GM12878 (cell line): Measurements from ENCODE around the gene CHD6.

Experiments used
- EGR1 ChIP-seq, 2 experiments: IDR thresholded peaks; 1 replicate in 1 of 2; 2 replicates in 1 of 2; pipeline ENCODE4 v1.6.1; 2011 to 2012; ENCODE audit warnings: low read depth in 2 of 2, low read length in 2 of 2, borderline replicate concordance in 1 of 2, mild to moderate bottlenecking in 1 of 2, moderate library complexity in 1 of 2
- FOXM1 ChIP-seq: IDR thresholded peaks from 2 replicates; pipeline ENCODE4 v1.6.1; 2012; ENCODE audit warnings: low read depth, mild to moderate bottlenecking, inconsistent platforms, low read length, moderate library complexity
- GATAD2B ChIP-seq: fragments of 450-650 bp; conservative IDR thresholded peaks from 2 replicates; pipeline ENCODE4 v1.6.1; 2017; ENCODE audit warnings: low read depth, mild to moderate bottlenecking, moderate library complexity
- NKRF ChIP-seq: fragments of 450-650 bp; conservative IDR thresholded peaks from 2 replicates; pipeline ENCODE4 v1.6.1; 2017; ENCODE audit warnings: mild to moderate bottlenecking, moderate library complexity
- PBX3 ChIP-seq: IDR thresholded peaks from 2 replicates; pipeline ENCODE4 v1.6.1; 2011; ENCODE audit warnings: mild to moderate bottlenecking, low read depth, low read length, moderate library complexity; ENCODE audit not compliant: insufficient replicate concordance
- POLR2AphosphoS5 ChIP-seq: IDR thresholded peaks from 2 replicates; pipeline ENCODE4 v1.6.1; 2011; ENCODE audit warnings: mild to moderate bottlenecking, low read length, inconsistent platforms
- SREBF2 ChIP-seq: IDR thresholded peaks from 2 replicates; pipeline ENCODE4 v1.6.1; 2012; ENCODE audit warnings: mild to moderate bottlenecking, low read length
- SUPT20H ChIP-seq: IDR thresholded peaks from 2 replicates; pipeline ENCODE4 v1.6.1; 2011; ENCODE audit warnings: low read depth, mild to moderate bottlenecking, low read length, moderate library complexity, borderline replicate concordance; ENCODE audit not compliant: control insufficient read depth
- TAF1 ChIP-seq: IDR thresholded peaks from 2 replicates; pipeline ENCODE4 v1.6.1; 2011; ENCODE audit warnings: mild to moderate bottlenecking, low read depth, low read length, borderline replicate concordance
- USF1 ChIP-seq: IDR thresholded peaks from 2 replicates; pipeline ENCODE4 v1.6.1; 2011; ENCODE audit warnings: borderline replicate concordance, low read depth, mild to moderate bottlenecking, moderate library complexity, mixed read lengths, low read length; ENCODE audit not compliant: insufficient read depth; ENCODE audit errors: extremely low read length
- USF2 ChIP-seq: IDR thresholded peaks from 2 replicates; pipeline ENCODE4 v1.6.1; 2011; ENCODE audit warnings: low read depth, low read length, improper control_type of control experiment, borderline replicate concordance
- YY1 ChIP-seq: IDR thresholded peaks from 2 replicates; pipeline ENCODE4 v1.6.1; 2011; ENCODE audit warnings: low read depth, mild to moderate bottlenecking, low read length
- ZNF274 ChIP-seq: IDR thresholded peaks from one replicate; pipeline ENCODE4 v1.8.0; 2011; ENCODE audit not compliant: insufficient read length, insufficient read depth
- TF ChIP-seq, protein P1 (sequence below), 3 experiments: IDR thresholded peaks in 2 of 3; conservative IDR thresholded peaks in 1 of 3; 2 replicates each; pipeline ENCODE4 v1.5.1; 2011; ENCODE audit warnings: low read depth in 3 of 3, low read length in 3 of 3, mild to moderate bottlenecking in 3 of 3, control low read depth in 2 of 3, moderate library complexity in 2 of 3, inconsistent platforms in 1 of 3, mixed read lengths in 1 of 3; ENCODE audit not compliant: control insufficient read depth in 2 of 3, insufficient read depth in 1 of 3; ENCODE audit errors: extremely low read depth in 1 of 3

DNA sequence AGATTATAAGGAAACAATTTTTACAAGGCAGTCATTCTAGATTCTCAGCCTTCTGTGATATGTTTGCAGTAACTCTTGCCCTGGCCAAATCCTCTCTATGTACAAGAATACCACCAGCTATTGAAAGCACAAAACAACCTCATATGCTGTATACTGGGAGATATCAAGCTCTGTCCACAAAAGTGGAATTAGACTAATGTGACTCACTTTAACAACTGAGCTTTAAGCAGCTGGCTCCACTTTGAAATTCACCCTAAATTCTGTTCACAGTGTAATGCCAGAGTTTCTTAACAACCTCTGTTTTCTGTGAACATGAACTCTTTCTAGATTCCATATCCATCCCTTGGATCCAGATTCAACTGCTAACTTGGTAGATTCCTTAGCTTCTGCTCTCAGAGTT lies 47.6 kb downstream of the CHD6 start:
- TF ChIP-seq, protein P1, sequence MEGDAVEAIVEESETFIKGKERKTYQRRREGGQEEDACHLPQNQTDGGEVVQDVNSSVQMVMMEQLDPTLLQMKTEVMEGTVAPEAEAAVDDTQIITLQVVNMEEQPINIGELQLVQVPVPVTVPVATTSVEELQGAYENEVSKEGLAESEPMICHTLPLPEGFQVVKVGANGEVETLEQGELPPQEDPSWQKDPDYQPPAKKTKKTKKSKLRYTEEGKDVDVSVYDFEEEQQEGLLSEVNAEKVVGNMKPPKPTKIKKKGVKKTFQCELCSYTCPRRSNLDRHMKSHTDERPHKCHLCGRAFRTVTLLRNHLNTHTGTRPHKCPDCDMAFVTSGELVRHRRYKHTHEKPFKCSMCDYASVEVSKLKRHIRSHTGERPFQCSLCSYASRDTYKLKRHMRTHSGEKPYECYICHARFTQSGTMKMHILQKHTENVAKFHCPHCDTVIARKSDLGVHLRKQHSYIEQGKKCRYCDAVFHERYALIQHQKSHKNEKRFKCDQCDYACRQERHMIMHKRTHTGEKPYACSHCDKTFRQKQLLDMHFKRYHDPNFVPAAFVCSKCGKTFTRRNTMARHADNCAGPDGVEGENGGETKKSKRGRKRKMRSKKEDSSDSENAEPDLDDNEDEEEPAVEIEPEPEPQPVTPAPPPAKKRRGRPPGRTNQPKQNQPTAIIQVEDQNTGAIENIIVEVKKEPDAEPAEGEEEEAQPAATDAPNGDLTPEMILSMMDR (IDR thresholded peaks at IDR 0.05 in 2 of 3, conservative IDR thresholded peaks at IDR 0.05 in 1 of 3; ENCODE audit: control insufficient read depth in 2 of 3, extremely low read depth in 1 of 3, insufficient read depth in 1 of 3, low read depth in 3 of 3, low read length in 3 of 3), result no peak
- TF ChIP-seq SUPT20H (no peak), SREBF2 (no peak), POLR2AphosphoS5 (no peak), EGR1 (IDR thresholded peaks at IDR 0.05; ENCODE audit: borderline replicate concordance in 1 of 2, low read depth in 2 of 2, low read length in 2 of 2) (no peak), GATAD2B (no peak), ZNF274 (no peak), USF1 (no peak), FOXM1 (no peak), YY1 (no peak), TAF1 (no peak), NKRF (no peak), PBX3 (no peak), USF2 (no peak)
